Adrenal gland (tissue), 12 donors: ENCODE data around the gene KCTD17. TPM values are rescaled to one million over a fixed set of nuclear protein-coding genes. Genes with fewer than 3 reads are reported as not detected.

Experiments used
- DNase-seq, 7 donors: peaks; one replicate each; pipeline ENCODE4 v3.0.0-alpha.2; 2019 to 2020
- H3K27ac ChIP-seq, 5 donors: fragments of 200-600 bp; sonication (generic) in 4 of 5; 1 replicate in 3 of 5; 2 replicates in 2 of 5; pipeline versions ENCODE4 v1.5.1 to v1.8.0; 2016 to 2020; ENCODE audit warnings: mild to moderate bottlenecking in 1 of 5
- H3K27me3 ChIP-seq: fragments of 200-600 bp; 2 replicates; pipeline ENCODE4 v1.8.0; 2021
- H3K36me3 ChIP-seq, 2 donors: fragments of 200-600 bp; replicated peaks in 1 of 2; 1 replicate in 1 of 2; 2 replicates in 1 of 2; pipeline versions ENCODE4 v1.5.1 to v1.8.0; 2018 to 2022
- H3K4me1 ChIP-seq, 2 donors: fragments of 200-600 bp; replicated peaks in 1 of 2; 1 replicate in 1 of 2; 2 replicates in 1 of 2; pipeline versions ENCODE4 v1.5.1 to v1.8.0; 2018 to 2021
- H3K4me3 ChIP-seq, 4 donors: fragments of 200-600 bp; sonication (generic) in 3 of 4; one replicate each; pipeline ENCODE4 v1.5.1; 2016 to 2018
- H3K9me3 ChIP-seq, 3 donors: fragments of 200-600 bp; sonication (generic) in 1 of 3; replicated peaks in 1 of 3; 1 replicate in 2 of 3; 2 replicates in 1 of 3; pipeline versions ENCODE4 v1.5.1 to v1.8.0; 2016 to 2021
- POLR2A ChIP-seq, 2 donors: fragments of 450-650 bp; IDR thresholded peaks; one replicate each; pipeline ENCODE4 v1.6.1; 2017; ENCODE audit warnings: antibody characterized with exemption in 2 of 2, mild to moderate bottlenecking in 2 of 2, moderate library complexity in 1 of 2
- WGBS, 4 donors: extraction: QIAGEN DNeasy Blood & Tissue Kit in 2 of 4; methylation state at CpG; one replicate each; pipeline versions ENCODE4 v1.1.5 to v1.1.7; 2013 to 2017; 5-methylcytosine and 5-hydroxymethylcytosine counted together
- intact Hi-C, 2 donors: fragments of 100-400 bp; cut with DNase I; formaldehyde crosslinking; loops; one replicate each; pipeline versions ENCODE4 v1.14.1 to v1.15.0; 2022 to 2023
- polyA plus RNA-seq, 3 donors: library from polyadenylated mRNA; stranded (reverse); fragments of 200-250 nt in 2 of 3; fragments of 350-450 nt in 1 of 3; fragmentation: Illumina TruSeq in 1 of 3; extraction: RNeasy Lipid Tissue Mini Kit (QIAGEN cat#74804) in 1 of 3; gene quantifications; one replicate each; pipeline ENCODE4 v1.2.3, GENCODE V29; 2013 to 2014
- total RNA-seq, 9 donors: library from RNA; depleted of rRNA in 4 of 9; stranded (reverse); fragments of >200 nt in 4 of 9; fragments of 120-200 nt in 1 of 9; fragmentation: NEBNext Ultra II Directional in 1 of 9; extraction: Animal tissue kit (Norgen Biotek cat#: 25700) in 1 of 9; gene quantifications; one replicate each; pipeline versions ENCODE4 v1.1.0 to v1.2.4, GENCODE V29; 2013 to 2023
- TF ChIP-seq, protein P1 (sequence below), 6 experiments: fragments of 450-650 bp in 4 of 6; fragments of 200-600 bp in 2 of 6; sonication (generic) in 1 of 6; IDR thresholded peaks; 1 replicate in 5 of 6; 2 replicates in 1 of 6; pipeline versions ENCODE4 v1.5.1 to v1.8.0; 2016 to 2021; ENCODE audit warnings: antibody characterized with exemption in 6 of 6, mild to moderate bottlenecking in 2 of 6, moderate library complexity in 1 of 6
- donor health status: healthy with polysubstance abuse.
- donor health status: Bipolar disorder and iron deficiency.
- donor health status: DM: yes; HTN: yes; CAD: no.
- donor health status: DM: no; HTN: no; CAD: no.
- donor health status: DM: no; HTN: no; CAD: no.
- donor health status: DM: yes; HTN: yes; CAD: no.

The KCTD17 gene
- total and polyA plus RNA-seq, 12 donors, result 10.0 to 71.5 (median 27.0) TPM

DNA sequence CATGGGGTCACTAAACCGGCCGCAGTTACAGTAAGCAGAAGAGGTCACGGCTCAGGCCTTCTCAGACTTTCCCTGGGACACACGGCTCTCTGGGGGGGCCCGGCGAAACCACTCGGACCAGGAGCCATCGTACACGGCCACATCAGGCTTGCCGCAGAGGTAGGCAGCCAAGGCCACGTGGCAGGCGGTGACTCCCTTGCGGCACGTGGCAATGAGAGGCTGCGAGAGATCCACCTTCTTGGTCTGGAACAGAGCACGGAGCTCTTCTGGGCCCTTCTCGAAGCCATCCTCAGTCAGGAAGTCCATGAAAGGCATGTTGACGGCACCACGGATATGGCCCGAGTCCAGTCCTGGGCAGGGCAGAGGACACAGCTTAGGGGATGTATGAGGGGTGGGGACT, 40.6 kb upstream of the KCTD17 start:
- 71 to 82% (median 81%) methylated on average over 6 to 20 of the region's 20 CpGs for WGBS, 4 donors
- intact Hi-C loops, result no loop called here

GRCh38 chr22:37011472-37011871, 40.1 kb upstream of the KCTD17 start:
- H3K4me3 ChIP-seq, result no peak overlapping the region
- WGBS, 4 donors, result 95 to 100% (median 98%) methylated on average over 3 of the region's 3 CpGs
- no peak overlapping the region for H3K27ac ChIP-seq
- H3K36me3 ChIP-seq, result peaks cover 0 to 4% of the 10 kb centered on the region in 2 donors
- no peak for DNase-seq
- peaks cover 17 to 27% of the 10 kb centered on the region in 2 donors for H3K4me1 ChIP-seq
- TF ChIP-seq, protein P1, sequence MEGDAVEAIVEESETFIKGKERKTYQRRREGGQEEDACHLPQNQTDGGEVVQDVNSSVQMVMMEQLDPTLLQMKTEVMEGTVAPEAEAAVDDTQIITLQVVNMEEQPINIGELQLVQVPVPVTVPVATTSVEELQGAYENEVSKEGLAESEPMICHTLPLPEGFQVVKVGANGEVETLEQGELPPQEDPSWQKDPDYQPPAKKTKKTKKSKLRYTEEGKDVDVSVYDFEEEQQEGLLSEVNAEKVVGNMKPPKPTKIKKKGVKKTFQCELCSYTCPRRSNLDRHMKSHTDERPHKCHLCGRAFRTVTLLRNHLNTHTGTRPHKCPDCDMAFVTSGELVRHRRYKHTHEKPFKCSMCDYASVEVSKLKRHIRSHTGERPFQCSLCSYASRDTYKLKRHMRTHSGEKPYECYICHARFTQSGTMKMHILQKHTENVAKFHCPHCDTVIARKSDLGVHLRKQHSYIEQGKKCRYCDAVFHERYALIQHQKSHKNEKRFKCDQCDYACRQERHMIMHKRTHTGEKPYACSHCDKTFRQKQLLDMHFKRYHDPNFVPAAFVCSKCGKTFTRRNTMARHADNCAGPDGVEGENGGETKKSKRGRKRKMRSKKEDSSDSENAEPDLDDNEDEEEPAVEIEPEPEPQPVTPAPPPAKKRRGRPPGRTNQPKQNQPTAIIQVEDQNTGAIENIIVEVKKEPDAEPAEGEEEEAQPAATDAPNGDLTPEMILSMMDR (IDR thresholded peaks at IDR 0.05), result no peak
- TF ChIP-seq POLR2A (IDR thresholded peaks at IDR 0.05), result no peak
- H3K9me3 ChIP-seq, result no peaks in the 10 kb centered on the region
- H3K27me3 ChIP-seq, result no peaks in the 10 kb centered on the region
- intact Hi-C loops, result no loop called here

More for the DNA sequence above, 40.6 kb upstream of the KCTD17 start:
- no peaks in the 10 kb centered on the region for H3K9me3 ChIP-seq
- TF ChIP-seq POLR2A (IDR thresholded peaks at IDR 0.05), result no peak
- TF ChIP-seq, protein P1 (IDR thresholded peaks at IDR 0.05), result no peak
- peaks cover 16 to 22% of the 10 kb centered on the region in 2 donors for H3K4me1 ChIP-seq
- H3K27ac ChIP-seq, result no peak overlapping the region
- H3K27me3 ChIP-seq, result no peaks in the 10 kb centered on the region
- peak in 1 of 7 donors; percentile 17 for DNase-seq
- no peak overlapping the region for H3K4me3 ChIP-seq
- no peaks in the 10 kb centered on the region for H3K36me3 ChIP-seq

GRCh38 chr22:37012262-37012904, 39.2 kb upstream of the KCTD17 start:
- intact Hi-C loops, result no loop called here
- no peaks in the 10 kb centered on the region for H3K27me3 ChIP-seq
- peak; percentile 60 to 76 (median 67) for DNase-seq
- no peaks in the 10 kb centered on the region for H3K9me3 ChIP-seq
- peaks cover 0 to 7% of the 10 kb centered on the region in 2 donors for H3K36me3 ChIP-seq
- TF ChIP-seq, protein P1 (IDR thresholded peaks at IDR 0.05), result no peak
- no peak for TF ChIP-seq POLR2A (IDR thresholded peaks at IDR 0.05)
- peaks cover 26 to 36% of the 10 kb centered on the region in 2 donors for H3K4me1 ChIP-seq
- peak overlapping the region in 1 of 5 donors; percentile 27 for H3K27ac ChIP-seq
- H3K4me3 ChIP-seq, result no peak overlapping the region
- 64 to 75% (median 71%) methylated on average over 8 to 9 of the region's 9 CpGs for WGBS, 4 donors

GRCh38 chr22:37012956-37013355, 38.6 kb upstream of the KCTD17 start:
- no peak for DNase-seq
- no peak overlapping the region for H3K27ac ChIP-seq
- TF ChIP-seq POLR2A (IDR thresholded peaks at IDR 0.05), result no peak
- TF ChIP-seq, protein P1 (IDR thresholded peaks at IDR 0.05), result no peak
- intact Hi-C loops, result no loop called here
- peaks cover 32 to 42% of the 10 kb centered on the region in 2 donors for H3K4me1 ChIP-seq
- no peaks in the 10 kb centered on the region for H3K27me3 ChIP-seq
- no peak overlapping the region for H3K4me3 ChIP-seq
- no peaks in the 10 kb centered on the region for H3K9me3 ChIP-seq
- 71 to 97% (median 83%) methylated on average over 10 of the region's 10 CpGs for WGBS, 4 donors
- peaks cover 0 to 7% of the 10 kb centered on the region in 2 donors for H3K36me3 ChIP-seq
